Loucy (cell line): ENCODE results near the gene COL25A1.

Experiments used
- H2AFZ ChIP-seq: fragments of 200-600 bp; sonication (generic); 2 replicates; pipeline ENCODE4 v1.6.0; 2016; ENCODE audit warnings: antibody characterized with exemption, mild to moderate bottlenecking, low read length, moderate library complexity
- H3F3A ChIP-seq: fragments of 200-600 bp; 2 replicates; pipeline ENCODE4 v1.6.0; 2016; ENCODE audit warnings: antibody characterized with exemption, low read depth, mild to moderate bottlenecking
- H3K27me3 ChIP-seq: fragments of 200-600 bp; sonication (generic); 2 replicates; pipeline ENCODE4 v1.6.1; 2014; ENCODE audit warnings: low read length, mild to moderate bottlenecking; ENCODE audit not compliant: insufficient read depth, poor library complexity, severe bottlenecking
- H3K36me3 ChIP-seq: fragments of 200-600 bp; sonication (generic); 2 replicates; pipeline ENCODE4 v1.6.1; 2016; ENCODE audit warnings: low read length; ENCODE audit not compliant: insufficient read depth
- H3K4me1 ChIP-seq: fragments of 200-600 bp; sonication (generic); 2 replicates; pipeline ENCODE4 v1.5.1; 2014; ENCODE audit warnings: low read length, mild to moderate bottlenecking; ENCODE audit not compliant: insufficient read depth, poor library complexity, severe bottlenecking
- H3K4me2 ChIP-seq: fragments of 200-600 bp; sonication (generic); 2 replicates; pipeline ENCODE4 v1.6.0; 2014; ENCODE audit warnings: antibody characterized with exemption, low read length, low read depth, mild to moderate bottlenecking; ENCODE audit not compliant: poor library complexity, severe bottlenecking
- H3K4me3 ChIP-seq: fragments of 200-600 bp; sonication (generic); 2 replicates; pipeline ENCODE4 v1.5.1; 2014; ENCODE audit warnings: low read length, mild to moderate bottlenecking, mixed read lengths; ENCODE audit not compliant: poor library complexity, severe bottlenecking
- H3K79me2 ChIP-seq: fragments of 200-600 bp; sonication (generic); 2 replicates; pipeline ENCODE4 v1.6.1; 2014; ENCODE audit warnings: low read length; ENCODE audit not compliant: insufficient read depth
- H3K9ac ChIP-seq: fragments of 200-600 bp; sonication (generic); 2 replicates; pipeline ENCODE4 v1.6.0; 2014; ENCODE audit warnings: mild to moderate bottlenecking, low read depth, low read length, moderate library complexity; ENCODE audit not compliant: poor library complexity, severe bottlenecking
- H3K9me2 ChIP-seq: fragments of 200-600 bp; sonication (generic); replicated peaks from 2 replicates; pipeline ENCODE4 v1.6.1; 2016; ENCODE audit warnings: low read depth, low read length, mixed read lengths
- H3K9me3 ChIP-seq: fragments of 200-600 bp; sonication (generic); 2 replicates; pipeline ENCODE4 v1.6.1; 2014; ENCODE audit warnings: mild to moderate bottlenecking, antibody characterized with exemption, low read length, low read depth; ENCODE audit not compliant: insufficient read depth
- H4K20me1 ChIP-seq: fragments of 200-600 bp; sonication (generic); 2 replicates; pipeline ENCODE4 v1.6.0; 2014; ENCODE audit warnings: antibody characterized with exemption, low read length, mild to moderate bottlenecking; ENCODE audit not compliant: insufficient read depth, poor library complexity, severe bottlenecking
- CTCF ChIP-seq: fragments of 200-600 bp; sonication (generic); conservative IDR thresholded peaks from 2 replicates; pipeline ENCODE4 v1.5.1; 2014; ENCODE audit warnings: mild to moderate bottlenecking, antibody characterized with exemption, low read length
- EZH2phosphoT487 ChIP-seq: fragments of 200-600 bp; IDR thresholded peaks from 2 replicates; pipeline ENCODE4 v1.6.1; 2018; ENCODE audit warnings: antibody characterized with exemption, mild to moderate bottlenecking, moderate library complexity, borderline replicate concordance

The COL25A1 gene

GRCh38 chr4:109041463-109042360, 260.7 kb downstream of the COL25A1 start:
- Histone ChIP-seq H3K4me2 (no peak overlapping the region), H3K36me3 (no peaks in the 10 kb centered on the region), H3K9ac (no peak overlapping the region), H3K4me1 (peaks cover 4% of the 10 kb centered on the region), H3K9me3 (no peaks in the 10 kb centered on the region), H3K9me2 (no peaks in the 10 kb centered on the region), H3K79me2 (no peaks in the 10 kb centered on the region), H4K20me1 (no peaks in the 10 kb centered on the region), H3K4me3 (no peak overlapping the region), H3F3A (no peaks in the 10 kb centered on the region), H2AFZ (no peak overlapping the region), H3K27me3 (no peaks in the 10 kb centered on the region)
- TF ChIP-seq EZH2phosphoT487 (no peak), CTCF (no peak)

- no peaks in the 10 kb centered on the region for H3K36me3 ChIP-seq
- no peaks in the 10 kb centered on the region for H4K20me1 ChIP-seq
- H3K27me3 ChIP-seq: no peaks in the 10 kb centered on the region
- H3K9me3 ChIP-seq: no peaks in the 10 kb centered on the region
- no peaks in the 10 kb centered on the region for H3F3A ChIP-seq
- no peak overlapping the region for H3K9ac ChIP-seq
- no peak overlapping the region for H3K4me3 ChIP-seq
- TF ChIP-seq CTCF (no peak), EZH2phosphoT487 (no peak)
- H3K4me2 ChIP-seq: no peak overlapping the region
- no peak overlapping the region for H2AFZ ChIP-seq
- H3K9me2 ChIP-seq: no peaks in the 10 kb centered on the region
- no peaks in the 10 kb centered on the region for H3K79me2 ChIP-seq
- H3K4me1 ChIP-seq: no peaks in the 10 kb centered on the region
Observed at GRCh38 chr4:109040441-109040840, 262.0 kb downstream of the COL25A1 start.

GRCh38 chr4:109037026-109037425, 265.4 kb downstream of the COL25A1 start:
- Histone ChIP-seq H3K4me1 (no peaks in the 10 kb centered on the region), H3K36me3 (no peaks in the 10 kb centered on the region), H3K9me2 (no peaks in the 10 kb centered on the region), H3K4me2 (no peak overlapping the region), H3K4me3 (no peak overlapping the region), H3K79me2 (no peaks in the 10 kb centered on the region), H3K9me3 (no peaks in the 10 kb centered on the region), H2AFZ (no peak overlapping the region), H3K27me3 (no peaks in the 10 kb centered on the region), H4K20me1 (no peaks in the 10 kb centered on the region), H3K9ac (no peak overlapping the region), H3F3A (no peaks in the 10 kb centered on the region)
- TF ChIP-seq CTCF (no peak), EZH2phosphoT487 (no peak)
